Neural progenitor cell (in vitro differentiated cells): ENCODE measurements around the gene ARHGEF19. TPM values are rescaled to one million over a fixed set of nuclear protein-coding genes. Genes with fewer than 3 reads are reported as not detected.
"Not testable (repeated sequence)": the region's sequence is repeated elsewhere in the genome, so short reads cannot be mapped to it uniquely, and the experiment has no call there.

Experiments used
- DNase-seq: peaks from one replicate; pipeline ENCODE4 v3.0.0-alpha.2; 2016; ENCODE audit warnings: low spot score
- H2AFZ ChIP-seq: fragments of 200-600 bp; sonication (generic); replicated peaks from 2 replicates; pipeline ENCODE4 v1.6.1; 2016; ENCODE audit warnings: antibody characterized with exemption
- H3F3A ChIP-seq: fragments of 200-600 bp; sonication (generic); 2 replicates; pipeline ENCODE4 v1.6.1; 2016; ENCODE audit warnings: antibody characterized with exemption, low read depth
- H3K27ac ChIP-seq: fragments of 200-600 bp; sonication (generic); 2 replicates; pipeline ENCODE4 v1.5.1; 2016; ENCODE audit warnings: mild to moderate bottlenecking
- H3K27me3 ChIP-seq: fragments of 200-600 bp; sonication (generic); 2 replicates; pipeline ENCODE4 v1.6.1; 2016; ENCODE audit warnings: mild to moderate bottlenecking, moderate library complexity
- H3K36me3 ChIP-seq: fragments of 200-600 bp; sonication (generic); 2 replicates; pipeline ENCODE4 v1.5.1; 2016
- H3K4me1 ChIP-seq: fragments of 200-600 bp; sonication (generic); 2 replicates; pipeline ENCODE4 v1.6.1; 2016; ENCODE audit warnings: mixed run types
- H3K4me2 ChIP-seq: fragments of 200-600 bp; sonication (generic); 2 replicates; pipeline ENCODE4 v1.6.1; 2016
- H3K4me3 ChIP-seq: fragments of 200-600 bp; sonication (generic); 2 replicates; pipeline ENCODE4 v1.5.1; 2016
- H3K79me2 ChIP-seq: fragments of 200-600 bp; sonication (generic); 2 replicates; pipeline ENCODE4 v1.6.1; 2016; ENCODE audit warnings: low read depth
- H3K9ac ChIP-seq: fragments of 200-600 bp; sonication (generic); 2 replicates; pipeline ENCODE4 v1.6.1; 2016
- H3K9me3 ChIP-seq: fragments of 200-600 bp; sonication (generic); 2 replicates; pipeline ENCODE4 v1.5.1; 2016; ENCODE audit warnings: low read depth
- H4K20me1 ChIP-seq: fragments of 200-600 bp; sonication (generic); 2 replicates; pipeline ENCODE4 v1.6.1; 2016; ENCODE audit warnings: low read depth
- H3K27ac Mint-ChIP-seq: 3 replicates; pipeline ENCODE4 v1.8.0; 2021; ENCODE audit warnings: mixed read lengths
- H3K27me3 Mint-ChIP-seq: 2 replicates; pipeline ENCODE4 v1.8.0; 2022; ENCODE audit warnings: low read depth, mild to moderate bottlenecking, inconsistent platforms, moderate library complexity, mixed read lengths; ENCODE audit not compliant: insufficient read depth
- H3K36me3 Mint-ChIP-seq: 3 replicates; pipeline ENCODE4 v1.8.0; 2021; ENCODE audit warnings: mixed read lengths
- H3K4me1 Mint-ChIP-seq: 3 replicates; pipeline ENCODE4 v1.8.0; 2021; ENCODE audit warnings: mixed read lengths
- H3K4me3 Mint-ChIP-seq: 3 replicates; pipeline ENCODE4 v1.8.0; 2021; ENCODE audit warnings: mild to moderate bottlenecking, moderate library complexity, mixed read lengths
- H3K9me3 Mint-ChIP-seq: 3 replicates; pipeline ENCODE4 v1.8.0; 2020; ENCODE audit warnings: mixed read lengths
- EZH2 ChIP-seq: fragments of 200-600 bp; sonication (generic); IDR thresholded peaks from 2 replicates; pipeline ENCODE4 v1.6.1; 2017; ENCODE audit warnings: antibody characterized with exemption, mild to moderate bottlenecking, moderate library complexity
- EZH2phosphoT487 ChIP-seq: fragments of 200-600 bp; sonication (generic); IDR thresholded peaks from 2 replicates; pipeline ENCODE4 v1.6.1; 2017; ENCODE audit warnings: antibody characterized with exemption
- total RNA-seq: library from RNA; depleted of rRNA; stranded (reverse); fragments of >200 nt; gene quantifications from 2 replicates; pipeline ENCODE4 v1.2.3, GENCODE V29; 2015; ENCODE audit warnings: low replicate concordance
- TF ChIP-seq, protein P1 (sequence below): fragments of 200-600 bp; sonication (generic); IDR thresholded peaks from 2 replicates; pipeline ENCODE4 v1.5.1; 2017; ENCODE audit warnings: antibody characterized with exemption, mild to moderate bottlenecking

Gene ARHGEF19
- total RNA-seq, 1 donor from 2014 or later: 10.9 TPM

DNA sequence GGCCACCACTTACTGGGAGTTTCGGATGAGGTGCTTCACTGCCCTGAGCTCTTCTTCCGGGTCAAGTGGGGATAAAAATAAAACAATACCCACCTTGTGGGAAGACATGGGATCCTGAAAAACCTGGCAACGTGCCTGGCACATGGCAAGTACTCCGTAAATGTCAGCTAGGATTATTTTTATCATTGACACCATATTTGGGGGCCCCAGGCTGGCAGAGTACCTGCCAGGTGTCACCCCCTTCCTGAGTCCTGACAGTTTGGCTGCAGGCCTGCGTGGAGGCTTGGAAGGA is 47.4 kb downstream of the ARHGEF19 start:
- peaks cover 62% of the 10 kb centered on the region for H3K4me1 Mint-ChIP-seq

DNA sequence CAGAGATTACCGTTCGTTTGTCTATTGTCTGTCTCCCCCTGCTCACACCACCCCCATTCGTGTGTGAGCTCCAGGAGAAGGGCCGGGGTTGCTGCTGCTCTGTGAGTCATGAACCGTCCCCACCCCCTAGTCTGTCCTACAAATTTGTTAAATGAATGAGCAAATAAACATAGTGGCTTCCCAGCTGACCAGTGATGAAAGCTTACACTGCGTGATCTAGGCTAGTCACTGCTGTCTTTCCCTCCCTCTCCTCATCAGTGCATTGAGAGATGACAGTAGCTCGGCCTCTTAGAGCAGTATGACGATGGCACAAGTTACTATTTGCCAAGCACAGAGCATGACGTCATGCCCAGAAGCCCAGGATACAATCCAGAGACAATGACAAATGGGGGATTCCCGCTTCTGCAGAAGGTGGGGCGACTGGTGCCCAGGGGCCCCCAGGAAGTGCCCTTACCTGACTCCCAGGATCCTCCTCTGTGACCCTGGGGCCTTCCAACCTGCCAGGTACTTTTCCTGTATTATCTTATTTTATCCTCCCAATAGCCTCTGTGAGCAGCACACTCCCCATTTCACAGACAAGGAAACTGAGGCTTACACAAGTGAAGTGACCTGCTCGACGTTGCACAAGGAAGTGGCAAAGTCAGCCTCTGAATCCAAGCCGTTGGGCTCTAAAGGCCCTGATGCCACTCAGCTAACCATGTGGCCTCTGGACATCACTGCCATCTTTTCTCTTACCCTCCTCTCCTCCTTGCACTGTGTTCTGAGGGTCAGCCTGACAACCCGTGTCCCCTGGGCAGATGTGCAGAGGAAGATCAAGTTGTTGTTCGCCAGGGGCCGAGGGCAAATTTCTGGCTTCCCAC is 48.0 kb downstream of the ARHGEF19 start:
- TF ChIP-seq, protein P1, sequence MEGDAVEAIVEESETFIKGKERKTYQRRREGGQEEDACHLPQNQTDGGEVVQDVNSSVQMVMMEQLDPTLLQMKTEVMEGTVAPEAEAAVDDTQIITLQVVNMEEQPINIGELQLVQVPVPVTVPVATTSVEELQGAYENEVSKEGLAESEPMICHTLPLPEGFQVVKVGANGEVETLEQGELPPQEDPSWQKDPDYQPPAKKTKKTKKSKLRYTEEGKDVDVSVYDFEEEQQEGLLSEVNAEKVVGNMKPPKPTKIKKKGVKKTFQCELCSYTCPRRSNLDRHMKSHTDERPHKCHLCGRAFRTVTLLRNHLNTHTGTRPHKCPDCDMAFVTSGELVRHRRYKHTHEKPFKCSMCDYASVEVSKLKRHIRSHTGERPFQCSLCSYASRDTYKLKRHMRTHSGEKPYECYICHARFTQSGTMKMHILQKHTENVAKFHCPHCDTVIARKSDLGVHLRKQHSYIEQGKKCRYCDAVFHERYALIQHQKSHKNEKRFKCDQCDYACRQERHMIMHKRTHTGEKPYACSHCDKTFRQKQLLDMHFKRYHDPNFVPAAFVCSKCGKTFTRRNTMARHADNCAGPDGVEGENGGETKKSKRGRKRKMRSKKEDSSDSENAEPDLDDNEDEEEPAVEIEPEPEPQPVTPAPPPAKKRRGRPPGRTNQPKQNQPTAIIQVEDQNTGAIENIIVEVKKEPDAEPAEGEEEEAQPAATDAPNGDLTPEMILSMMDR: no peak
- TF ChIP-seq EZH2phosphoT487: no peak
- no peak for TF ChIP-seq EZH2
- H3K4me3 ChIP-seq: no peak overlapping the region
- Mint-ChIP-seq H3K4me1 (peaks cover 62% of the 10 kb centered on the region), H3K9me3 (no peaks in the 10 kb centered on the region), H3K4me3 (peak overlapping the region; percentile 36), H3K27me3 (peaks cover 27% of the 10 kb centered on the region), H3K36me3 (no peaks in the 10 kb centered on the region), H3K27ac (peak overlapping the region; percentile 91)
- DNase-seq: peak; percentile 51
- H3F3A ChIP-seq: peaks cover 20% of the 10 kb centered on the region
- H2AFZ ChIP-seq: no peak overlapping the region
- peaks cover 11% of the 10 kb centered on the region for H3K27me3 ChIP-seq
- no peaks in the 10 kb centered on the region for H3K9me3 ChIP-seq
- no peaks in the 10 kb centered on the region for H4K20me1 ChIP-seq
- no peak overlapping the region for H3K9ac ChIP-seq
- H3K4me1 ChIP-seq: peaks cover 35% of the 10 kb centered on the region
- H3K36me3 ChIP-seq: no peaks in the 10 kb centered on the region
- peak overlapping the region; percentile 39 for H3K4me2 ChIP-seq
- no peaks in the 10 kb centered on the region for H3K79me2 ChIP-seq
- H3K27ac ChIP-seq: no peak overlapping the region

More for the DNA sequence above, 47.4 kb downstream of the ARHGEF19 start:
- Histone ChIP-seq H3F3A (peaks cover 20% of the 10 kb centered on the region), H3K4me3 (no peak overlapping the region), H3K36me3 (no peaks in the 10 kb centered on the region), H3K9ac (no peak overlapping the region), H3K4me1 (peaks cover 35% of the 10 kb centered on the region), H3K27me3 (peaks cover 11% of the 10 kb centered on the region), H3K9me3 (no peaks in the 10 kb centered on the region), H4K20me1 (no peaks in the 10 kb centered on the region), H3K27ac (no peak overlapping the region), H2AFZ (no peak overlapping the region), H3K79me2 (no peaks in the 10 kb centered on the region), H3K4me2 (no peak overlapping the region)
- no peaks in the 10 kb centered on the region for H3K36me3 Mint-ChIP-seq
- TF ChIP-seq, protein P1: no peak
- TF ChIP-seq EZH2phosphoT487: no peak
- TF ChIP-seq EZH2: no peak
- peak overlapping the region; percentile 21 for H3K4me3 Mint-ChIP-seq
- no peak for DNase-seq
- peak overlapping the region; percentile 91 for H3K27ac Mint-ChIP-seq
- H3K27me3 Mint-ChIP-seq: peaks cover 27% of the 10 kb centered on the region
- no peaks in the 10 kb centered on the region for H3K9me3 Mint-ChIP-seq

DNA sequence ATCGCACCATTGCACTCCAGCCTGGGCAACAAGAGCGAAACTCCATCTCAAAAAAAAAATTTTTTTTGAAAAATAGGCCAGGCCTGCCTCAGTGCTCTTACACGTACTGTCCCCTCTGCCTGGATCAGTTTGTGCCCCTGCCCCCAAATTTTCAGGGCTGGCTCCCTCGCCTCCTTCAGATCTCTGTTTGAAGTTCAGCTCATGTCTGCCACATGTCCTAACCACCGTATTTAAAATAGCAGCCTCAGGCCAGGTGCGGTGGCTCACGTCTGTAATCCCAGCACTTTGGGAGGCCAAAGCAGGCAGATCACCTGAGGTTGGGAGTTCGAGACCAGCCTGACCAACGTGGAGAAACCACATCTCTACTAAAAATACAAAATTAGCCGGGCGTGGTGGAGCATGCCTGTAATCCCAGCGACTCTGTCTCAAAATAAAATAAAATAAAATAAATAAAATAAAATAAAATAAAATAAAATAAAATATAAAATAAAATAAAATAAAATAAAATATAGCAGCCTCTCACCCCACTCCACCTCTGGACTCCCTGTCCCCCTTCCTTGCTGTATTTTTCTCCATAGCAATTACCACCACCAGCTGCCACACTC is 48.7 kb downstream of the ARHGEF19 start:
- H3K4me1 Mint-ChIP-seq: peaks cover 61% of the 10 kb centered on the region
- not testable (repeated sequence) for H3K9me3 Mint-ChIP-seq, H3K27ac ChIP-seq

More for the DNA sequence above, 48.7 kb downstream of the ARHGEF19 start:
- not testable (repeated sequence) for H3K9me3 ChIP-seq, H3K79me2 ChIP-seq, H3K9ac ChIP-seq, H3K36me3 ChIP-seq, H2AFZ ChIP-seq, H3K4me3 ChIP-seq, H3K36me3 Mint-ChIP-seq, DNase-seq, H4K20me1 ChIP-seq
- Histone ChIP-seq H3K4me1 (peaks cover 35% of the 10 kb centered on the region), H3K27me3 (peaks cover 11% of the 10 kb centered on the region), H3F3A (peaks cover 16% of the 10 kb centered on the region), H3K4me2 (peak overlapping the region; percentile 39)
- Mint-ChIP-seq H3K27me3 (peaks cover 29% of the 10 kb centered on the region), H3K27ac (peak overlapping the region; percentile 83), H3K4me3 (peak overlapping the region; percentile 38)
